Endothelial cell of umbilical vein (primary cell): ENCODE data around the gene PHF2. TPM values are rescaled to one million over a fixed set of nuclear protein-coding genes. Genes with fewer than 3 reads are reported as not detected.

Experiments used
- BruUV-seq: library from RNA; stranded (reverse); fragments of 400-500 nt; replicated peaks from 2 replicates; lab custom pipeline; 2021; lab: Mats Ljungman, UMichigan
- CTCF ChIA-PET: fragments of 300-600, 350-600 bp; sonication (Branson Sonifier 250); formaldehyde crosslinking; loops from one replicate; lab custom pipeline; 2021; ENCODE audit warnings: antibody characterized with exemption, inconsistent platforms; lab: Charles Lee
- POLR2A ChIA-PET: fragments of 300-600, 350-600 bp; sonication (Branson Sonifier 250); formaldehyde crosslinking; loops from one replicate; lab custom pipeline; 2021; ENCODE audit warnings: antibody characterized with exemption, inconsistent platforms; lab: Charles Lee
- DNase-seq: peaks from one replicate; pipeline ENCODE4 v3.0.0-alpha.2; 2011; ENCODE audit warnings: low read depth, low spot score
- FAIRE-seq: peaks from 2 replicates; lab custom pipeline; 2011; peaks lifted over from hg19 to GRCh38; lab: Jason Lieb, UNC
- H2AFZ ChIP-seq: 2 replicates; pipeline ENCODE4 v1.6.0; 2012; ENCODE audit warnings: low read depth, low read length, control low read depth, inconsistent platforms
- H3K27ac ChIP-seq: 2 replicates; pipeline ENCODE4 v1.5.1; 2011; ENCODE audit warnings: low read depth, mild to moderate bottlenecking, control low read depth, low read length, moderate library complexity; ENCODE audit not compliant: insufficient read depth
- H3K27me3 ChIP-seq, 2 experiments: 2 replicates each; pipeline versions ENCODE4 v1.6.0 to v1.6.1; 2011; ENCODE audit warnings: low read length in 2 of 2, mixed read lengths in 1 of 2; ENCODE audit not compliant: control insufficient read depth in 2 of 2, insufficient read depth in 2 of 2
- H3K36me3 ChIP-seq, 2 experiments: 2 replicates in 1 of 2; 3 replicates in 1 of 2; pipeline ENCODE4 v1.5.1; 2011; ENCODE audit warnings: low read length in 2 of 2, mild to moderate bottlenecking in 1 of 2, moderate library complexity in 1 of 2; ENCODE audit not compliant: control insufficient read depth in 2 of 2, insufficient read depth in 2 of 2; ENCODE audit errors: extremely low read depth in 1 of 2
- H3K4me1 ChIP-seq: 3 replicates; pipeline ENCODE4 v1.5.1; 2011; ENCODE audit warnings: mild to moderate bottlenecking, low read length; ENCODE audit not compliant: control insufficient read depth, insufficient read depth; ENCODE audit errors: extremely low read depth
- H3K4me2 ChIP-seq: 2 replicates; pipeline ENCODE4 v1.6.1; 2011; ENCODE audit warnings: low read length, control low read depth, mixed read lengths; ENCODE audit not compliant: insufficient read depth
- H3K4me3 ChIP-seq, 3 experiments: fragments of 200-600 bp in 1 of 3; sonication (generic), shearing (Covaris generic) in 1 of 3; replicated peaks in 1 of 3; 2 replicates each; pipeline ENCODE4 v1.5.1; 2011 to 2016; ENCODE audit warnings: control low read depth in 3 of 3, low read length in 3 of 3, mild to moderate bottlenecking in 2 of 3, inconsistent platforms in 1 of 3, low read depth in 1 of 3, moderate library complexity in 1 of 3; ENCODE audit not compliant: insufficient read depth in 1 of 3
- H3K79me2 ChIP-seq: 2 replicates; pipeline ENCODE4 v1.6.0; 2012; ENCODE audit warnings: low read length, inconsistent platforms; ENCODE audit not compliant: control insufficient read depth, insufficient read depth
- H3K9ac ChIP-seq: replicated peaks from 2 replicates; pipeline ENCODE3; 2011; ENCODE audit warnings: low read length, control low read depth; ENCODE audit not compliant: insufficient read depth; ENCODE audit errors: extremely low read depth
- H3K9me1 ChIP-seq: replicated peaks from 3 replicates; pipeline ENCODE4 v1.6.0; 2011; ENCODE audit warnings: mild to moderate bottlenecking, low read length; ENCODE audit not compliant: control insufficient read depth, insufficient read depth; ENCODE audit errors: extremely low read depth
- H3K9me3 ChIP-seq: replicated peaks from 2 replicates; pipeline ENCODE4 v1.5.1; 2012; ENCODE audit warnings: low read length, inconsistent platforms; ENCODE audit not compliant: control insufficient read depth, insufficient read depth
- H4K20me1 ChIP-seq: replicated peaks from 2 replicates; pipeline ENCODE3; 2011; ENCODE audit warnings: mild to moderate bottlenecking, low read length; ENCODE audit not compliant: control insufficient read depth, insufficient read depth; ENCODE audit errors: extremely low read depth
- EZH2 ChIP-seq: IDR thresholded peaks from 2 replicates; pipeline ENCODE4 v1.6.1; 2012; ENCODE audit warnings: borderline replicate concordance, low read depth, mild to moderate bottlenecking, moderate library complexity, low read length, inconsistent platforms; ENCODE audit not compliant: severe bottlenecking
- FOS ChIP-seq: IDR thresholded peaks from 2 replicates; pipeline ENCODE4 v1.6.1; 2011; ENCODE audit warnings: mild to moderate bottlenecking, low read length, moderate library complexity, borderline replicate concordance; ENCODE audit not compliant: insufficient read depth
- GATA2 ChIP-seq: IDR thresholded peaks from 2 replicates; pipeline ENCODE4 v1.7.0; 2011; ENCODE audit warnings: low read depth, mild to moderate bottlenecking, moderate library complexity, mixed read lengths, low read length; ENCODE audit not compliant: insufficient read length, insufficient read depth
- JUN ChIP-seq: IDR thresholded peaks from 2 replicates; pipeline ENCODE4 v1.6.1; 2011; ENCODE audit warnings: borderline replicate concordance, low read depth; ENCODE audit not compliant: insufficient read length, insufficient read depth
- MYC ChIP-seq: IDR thresholded peaks from one replicate; pipeline ENCODE4 v1.6.1; 2011; ENCODE audit warnings: mild to moderate bottlenecking, low read depth, low read length
- POLR2A ChIP-seq: IDR thresholded peaks from 2 replicates; pipeline ENCODE4 v1.6.1; 2012; ENCODE audit warnings: low read depth, mild to moderate bottlenecking, control low read depth, low read length
- POLR2AphosphoS5 ChIP-seq: IDR thresholded peaks from 2 replicates; pipeline ENCODE4 v1.6.1; 2012; ENCODE audit warnings: low read depth, mild to moderate bottlenecking, control low read depth, low read length, moderate library complexity; ENCODE audit not compliant: insufficient read depth
- dilution Hi-C: fragments of 300-500 bp; cut with MboI; formaldehyde crosslinking; loops from one replicate; pipeline ENCODE4 v1.15.0; 2019; ENCODE audit warnings: low sequenced_read_pairs; ENCODE audit not compliant: extremely low pct_ligation_motif_present
- intact Hi-C: fragments of 100-400 bp; cut with micrococcal nuclease; formaldehyde crosslinking; loops from one replicate; pipeline ENCODE4 v1.10.0; 2022
- polyA plus RNA-seq, 4 experiments: library from polyadenylated mRNA; depleted of rRNA in 3 of 4; stranded (reverse) in 3 of 4; unstranded in 1 of 4; fragments of >200 nt; gene quantifications; 2 replicates each; pipeline versions ENCODE4 v1.2.1 to v1.2.3, GENCODE V29; 2011 to 2012; ENCODE audit warnings: missing spikeins in 1 of 4
- total RNA-seq: library from RNA; stranded (reverse); gene quantifications from 2 replicates; pipeline ENCODE4 v1.2.3, GENCODE V29; 2021
- TF ChIP-seq, protein P1 (sequence below): IDR thresholded peaks from 2 replicates; pipeline ENCODE4 v1.6.1; 2011; ENCODE audit not compliant: insufficient read depth, insufficient read length
- TF ChIP-seq, protein P2 (sequence below), 2 donors: IDR thresholded peaks; 1 replicate in 1 of 2; 2 replicates in 1 of 2; pipeline ENCODE4 v1.5.1; 2011; ENCODE audit warnings: low read length in 2 of 2, mild to moderate bottlenecking in 2 of 2, moderate library complexity in 2 of 2, control low read depth in 1 of 2, inconsistent platforms in 1 of 2, low read depth in 1 of 2; ENCODE audit not compliant: insufficient read depth in 1 of 2; ENCODE audit errors: extremely low read depth in 1 of 2

Gene PHF2
- total and polyA plus RNA-seq, 2 donors (not counting 3 experiments of a cell fraction or from before 2014, with no cell fraction given): 9.8 to 22.5 TPM

DNA sequence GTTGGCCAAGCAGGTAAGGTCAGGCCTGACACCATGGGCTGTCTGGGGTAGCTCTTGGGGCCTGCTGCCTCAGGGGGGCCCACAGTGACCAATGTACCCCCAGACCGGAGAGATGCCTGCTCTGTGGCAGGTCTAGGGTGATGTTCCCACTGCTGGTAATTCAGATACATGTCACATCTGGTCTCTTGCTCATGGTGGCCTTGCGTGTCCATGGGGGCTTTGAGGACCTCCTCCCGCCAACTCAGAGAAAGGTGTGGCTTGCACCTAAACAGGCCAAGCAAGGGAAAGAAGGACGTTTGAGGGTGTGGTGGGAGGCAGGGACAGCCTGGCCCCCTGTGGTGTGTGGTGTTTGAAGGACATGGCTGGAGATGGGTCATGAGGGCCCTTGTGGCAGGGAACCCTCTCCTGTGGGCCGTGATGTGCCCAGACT is 75.2 kb downstream of the PHF2 start:
- no peaks in the 10 kb centered on the region for H3K79me2 ChIP-seq
- intact Hi-C loops: no loop called here
- CTCF ChIA-PET: no interaction called here
- no peaks in the 10 kb centered on the region for H3K9me1 ChIP-seq
- peaks cover 5 to 34% of the 10 kb centered on the region in 2 experiments for H3K36me3 ChIP-seq
- no peak overlapping the region for H2AFZ ChIP-seq
- dilution Hi-C loops: no loop called here
- no peaks in the 10 kb centered on the region for H3K27me3 ChIP-seq
- H4K20me1 ChIP-seq: no peaks in the 10 kb centered on the region
- DNase-seq: no peak
- H3K4me1 ChIP-seq: no peaks in the 10 kb centered on the region
- no peak overlapping the region for H3K4me2 ChIP-seq
- TF ChIP-seq MYC (no peak), POLR2AphosphoS5 (no peak), POLR2A (no peak)
- no peak overlapping the region for H3K9ac ChIP-seq
- POLR2A ChIA-PET: no interaction called here
- H3K27ac ChIP-seq: no peak overlapping the region
- H3K4me3 ChIP-seq: no peak overlapping the region
- no peaks in the 10 kb centered on the region for H3K9me3 ChIP-seq
- no peak for FAIRE-seq
- BruUV-seq: no TSS peak

DNA sequence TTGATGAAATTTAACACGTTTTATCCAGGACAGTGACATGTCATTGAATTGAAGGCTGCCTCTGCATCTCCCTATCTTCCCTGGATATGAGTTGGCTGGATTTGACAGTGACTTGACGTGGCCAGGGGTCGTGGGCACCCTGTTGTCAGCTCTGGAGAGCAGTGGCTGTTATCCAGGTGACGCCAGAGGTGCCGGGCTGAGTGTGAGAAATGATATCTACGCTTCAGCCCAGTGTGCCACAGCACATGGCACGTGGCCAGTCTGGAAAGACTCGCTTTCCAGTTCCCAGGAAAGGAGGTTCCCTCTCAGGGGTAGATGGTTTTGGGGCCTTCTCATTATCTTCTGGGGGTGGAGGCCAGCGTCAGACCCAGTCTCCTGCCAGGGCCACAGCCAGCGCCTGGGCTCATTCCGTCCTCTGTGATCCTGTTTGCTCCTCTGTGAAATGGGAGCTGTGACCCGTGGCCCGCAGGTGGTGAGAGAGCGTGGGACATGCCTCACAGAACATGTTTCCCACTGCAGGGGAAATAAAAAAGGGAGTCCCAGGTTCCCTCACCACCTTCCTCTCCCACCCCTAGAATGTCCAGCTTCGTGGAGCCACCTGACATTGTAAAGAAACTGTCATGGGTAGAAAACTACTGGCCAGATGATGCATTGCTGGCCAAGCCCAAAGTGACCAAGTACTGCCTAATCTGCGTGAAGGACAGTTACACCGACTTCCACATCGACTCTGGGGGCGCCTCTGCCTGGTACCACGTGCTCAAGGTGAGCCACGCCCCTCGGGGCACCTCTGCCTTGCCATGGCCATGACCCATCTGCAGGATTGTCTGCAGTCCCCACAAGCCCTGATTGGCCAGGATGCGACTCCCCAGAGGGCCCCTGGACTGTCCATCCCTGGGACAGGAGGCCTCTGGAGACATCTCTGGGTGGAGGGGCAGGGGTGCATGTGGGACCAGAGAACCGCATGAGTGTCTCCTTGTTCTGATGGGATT is 76.5 kb downstream of the PHF2 start:
- no peaks in the 10 kb centered on the region for H3K9me1 ChIP-seq
- no peaks in the 10 kb centered on the region for H3K9me3 ChIP-seq
- intact Hi-C loops (no loop called here), dilution Hi-C loops (no loop called here)
- H3K27ac ChIP-seq: no peak overlapping the region
- H2AFZ ChIP-seq: no peak overlapping the region
- ChIA-PET POLR2A (no interaction called here), CTCF (no interaction called here)
- H3K9ac ChIP-seq: no peak overlapping the region
- FAIRE-seq (no peak), DNase-seq (no peak)
- no peak overlapping the region for H3K4me3 ChIP-seq
- no peaks in the 10 kb centered on the region for H4K20me1 ChIP-seq
- no peaks in the 10 kb centered on the region for H3K27me3 ChIP-seq
- no peaks in the 10 kb centered on the region for H3K4me1 ChIP-seq
- H3K4me2 ChIP-seq: no peak overlapping the region
- no TSS peak for BruUV-seq
- TF ChIP-seq, protein P1, sequence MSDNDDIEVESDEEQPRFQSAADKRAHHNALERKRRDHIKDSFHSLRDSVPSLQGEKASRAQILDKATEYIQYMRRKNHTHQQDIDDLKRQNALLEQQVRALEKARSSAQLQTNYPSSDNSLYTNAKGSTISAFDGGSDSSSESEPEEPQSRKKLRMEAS: no peak
- TF ChIP-seq FOS (no peak), POLR2AphosphoS5 (no peak), EZH2 (no peak), JUN (no peak), MYC (no peak), POLR2A (no peak), GATA2 (no peak)
- TF ChIP-seq, protein P2, sequence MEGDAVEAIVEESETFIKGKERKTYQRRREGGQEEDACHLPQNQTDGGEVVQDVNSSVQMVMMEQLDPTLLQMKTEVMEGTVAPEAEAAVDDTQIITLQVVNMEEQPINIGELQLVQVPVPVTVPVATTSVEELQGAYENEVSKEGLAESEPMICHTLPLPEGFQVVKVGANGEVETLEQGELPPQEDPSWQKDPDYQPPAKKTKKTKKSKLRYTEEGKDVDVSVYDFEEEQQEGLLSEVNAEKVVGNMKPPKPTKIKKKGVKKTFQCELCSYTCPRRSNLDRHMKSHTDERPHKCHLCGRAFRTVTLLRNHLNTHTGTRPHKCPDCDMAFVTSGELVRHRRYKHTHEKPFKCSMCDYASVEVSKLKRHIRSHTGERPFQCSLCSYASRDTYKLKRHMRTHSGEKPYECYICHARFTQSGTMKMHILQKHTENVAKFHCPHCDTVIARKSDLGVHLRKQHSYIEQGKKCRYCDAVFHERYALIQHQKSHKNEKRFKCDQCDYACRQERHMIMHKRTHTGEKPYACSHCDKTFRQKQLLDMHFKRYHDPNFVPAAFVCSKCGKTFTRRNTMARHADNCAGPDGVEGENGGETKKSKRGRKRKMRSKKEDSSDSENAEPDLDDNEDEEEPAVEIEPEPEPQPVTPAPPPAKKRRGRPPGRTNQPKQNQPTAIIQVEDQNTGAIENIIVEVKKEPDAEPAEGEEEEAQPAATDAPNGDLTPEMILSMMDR (IDR thresholded peaks at IDR 0.05; ENCODE audit: extremely low read depth in 1 of 2, insufficient read depth in 1 of 2, low read depth in 1 of 2, low read length in 2 of 2): no peak
- no peaks in the 10 kb centered on the region for H3K79me2 ChIP-seq
- peaks cover 5 to 39% of the 10 kb centered on the region in 2 experiments for H3K36me3 ChIP-seq
